HepG2 (cell line): Measurements from ENCODE around the gene PARP2.

Source experiments
- RFX5 ChIP-seq: IDR thresholded peaks from 2 replicates; pipeline ENCODE4 v1.6.1; 2011; ENCODE audit warnings: low read depth, low read length, improper control_type of control experiment
- TF ChIP-seq, protein P1 (sequence below): sonication (generic); formaldehyde crosslinking; IDR thresholded peaks from 2 replicates; pipeline ENCODE4 v1.4.0; 2020; ENCODE audit warnings: mild to moderate bottlenecking, missing genetic modification reagents
- TF ChIP-seq, protein P2 (sequence below): sonication (generic); formaldehyde crosslinking; IDR thresholded peaks from 2 replicates; pipeline ENCODE4 v1.5.0; 2020; ENCODE audit warnings: mild to moderate bottlenecking, missing genetic modification reagents, moderate library complexity
- TF ChIP-seq, protein P3 (sequence below): sonication (generic); formaldehyde crosslinking; IDR thresholded peaks from 2 replicates; pipeline ENCODE4 v1.5.1; 2020; ENCODE audit warnings: mild to moderate bottlenecking, missing genetic modification reagents, moderate library complexity

- TF ChIP-seq, protein P1, sequence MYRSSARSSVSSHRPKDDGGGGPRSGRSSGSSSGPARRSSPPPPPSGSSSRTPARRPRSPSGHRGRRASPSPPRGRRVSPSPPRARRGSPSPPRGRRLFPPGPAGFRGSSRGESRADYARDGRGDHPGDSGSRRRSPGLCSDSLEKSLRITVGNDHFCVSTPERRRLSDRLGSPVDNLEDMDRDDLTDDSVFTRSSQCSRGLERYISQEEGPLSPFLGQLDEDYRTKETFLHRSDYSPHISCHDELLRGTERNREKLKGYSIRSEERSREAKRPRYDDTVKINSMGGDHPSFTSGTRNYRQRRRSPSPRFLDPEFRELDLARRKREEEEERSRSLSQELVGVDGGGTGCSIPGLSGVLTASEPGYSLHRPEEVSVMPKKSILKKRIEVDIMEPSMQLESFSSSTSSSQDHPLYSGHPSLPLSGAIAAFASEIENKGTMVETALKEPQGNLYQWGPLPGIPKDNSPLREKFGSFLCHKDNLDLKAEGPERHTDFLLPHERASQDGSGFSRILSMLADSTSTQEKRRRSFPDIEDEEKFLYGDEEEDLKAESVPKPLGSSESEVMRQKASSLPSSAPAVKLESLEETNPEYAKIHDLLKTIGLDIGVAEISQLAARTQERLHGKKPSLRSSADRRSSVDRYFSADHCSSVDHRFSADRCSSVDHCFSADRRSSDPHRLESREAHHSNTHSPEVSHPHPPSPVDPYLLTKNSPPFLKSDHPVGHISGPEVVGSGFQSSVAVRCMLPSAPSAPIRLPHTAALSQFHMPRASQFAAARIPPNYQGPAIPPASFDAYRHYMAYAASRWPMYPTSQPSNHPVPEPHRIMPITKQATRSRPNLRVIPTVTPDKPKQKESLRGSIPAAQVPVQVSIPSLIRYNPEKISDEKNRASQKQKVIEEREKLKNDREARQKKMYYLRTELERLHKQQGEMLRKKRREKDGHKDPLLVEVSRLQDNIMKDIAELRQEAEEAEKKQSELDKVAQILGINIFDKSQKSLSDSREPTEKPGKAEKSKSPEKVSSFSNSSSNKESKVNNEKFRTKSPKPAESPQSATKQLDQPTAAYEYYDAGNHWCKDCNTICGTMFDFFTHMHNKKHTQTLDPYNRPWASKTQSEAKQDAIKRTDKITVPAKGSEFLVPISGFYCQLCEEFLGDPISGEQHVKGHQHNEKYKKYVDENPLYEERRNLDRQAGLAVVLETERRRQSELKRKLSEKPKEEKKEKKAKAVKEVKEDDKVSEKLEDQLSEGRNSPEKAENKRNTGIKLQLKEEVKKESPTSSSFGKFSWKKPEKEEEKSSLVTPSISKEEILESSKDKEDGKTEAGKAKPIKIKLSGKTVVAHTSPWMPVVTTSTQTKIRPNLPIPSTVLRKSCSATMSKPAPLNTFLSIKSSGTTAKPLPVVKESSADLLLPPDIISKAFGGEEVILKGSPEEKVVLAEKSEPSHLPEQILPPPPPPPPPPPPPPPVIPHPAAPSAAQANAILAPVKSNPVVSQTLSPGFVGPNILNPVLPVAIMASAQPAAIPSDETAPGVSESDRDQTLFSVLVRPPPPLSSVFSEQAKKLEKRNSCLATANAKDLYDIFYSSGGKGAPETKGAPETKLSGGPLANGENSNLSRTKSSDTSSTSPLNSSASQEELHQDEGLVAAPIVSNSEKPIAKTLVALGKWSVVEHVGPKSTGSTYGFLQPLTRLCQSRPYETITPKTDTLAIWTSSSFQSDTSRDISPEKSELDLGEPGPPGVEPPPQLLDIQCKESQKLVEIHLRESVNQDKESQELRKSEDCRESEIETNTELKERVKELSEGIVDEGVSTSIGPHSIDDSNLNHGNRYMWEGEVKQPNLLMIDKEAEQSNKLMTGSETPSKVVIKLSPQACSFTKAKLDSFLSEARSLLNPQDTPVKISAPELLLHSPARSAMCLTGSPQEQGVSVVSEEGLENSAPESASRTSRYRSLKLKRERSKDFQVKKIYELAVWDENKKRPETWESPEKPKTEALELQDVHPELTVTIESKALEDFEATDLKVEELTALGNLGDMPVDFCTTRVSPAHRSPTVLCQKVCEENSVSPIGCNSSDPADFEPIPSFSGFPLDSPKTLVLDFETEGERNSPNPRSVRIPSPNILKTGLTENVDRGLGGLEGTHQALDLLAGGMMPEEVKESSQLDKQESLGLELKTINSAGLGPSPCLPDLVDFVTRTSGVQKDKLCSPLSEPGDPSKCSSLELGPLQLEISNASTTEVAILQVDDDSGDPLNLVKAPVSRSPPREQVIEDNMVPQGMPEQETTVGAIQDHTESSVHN (CRISPR knock-in tag) = no peak
- TF ChIP-seq, protein P2, sequence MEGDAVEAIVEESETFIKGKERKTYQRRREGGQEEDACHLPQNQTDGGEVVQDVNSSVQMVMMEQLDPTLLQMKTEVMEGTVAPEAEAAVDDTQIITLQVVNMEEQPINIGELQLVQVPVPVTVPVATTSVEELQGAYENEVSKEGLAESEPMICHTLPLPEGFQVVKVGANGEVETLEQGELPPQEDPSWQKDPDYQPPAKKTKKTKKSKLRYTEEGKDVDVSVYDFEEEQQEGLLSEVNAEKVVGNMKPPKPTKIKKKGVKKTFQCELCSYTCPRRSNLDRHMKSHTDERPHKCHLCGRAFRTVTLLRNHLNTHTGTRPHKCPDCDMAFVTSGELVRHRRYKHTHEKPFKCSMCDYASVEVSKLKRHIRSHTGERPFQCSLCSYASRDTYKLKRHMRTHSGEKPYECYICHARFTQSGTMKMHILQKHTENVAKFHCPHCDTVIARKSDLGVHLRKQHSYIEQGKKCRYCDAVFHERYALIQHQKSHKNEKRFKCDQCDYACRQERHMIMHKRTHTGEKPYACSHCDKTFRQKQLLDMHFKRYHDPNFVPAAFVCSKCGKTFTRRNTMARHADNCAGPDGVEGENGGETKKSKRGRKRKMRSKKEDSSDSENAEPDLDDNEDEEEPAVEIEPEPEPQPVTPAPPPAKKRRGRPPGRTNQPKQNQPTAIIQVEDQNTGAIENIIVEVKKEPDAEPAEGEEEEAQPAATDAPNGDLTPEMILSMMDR (CRISPR knock-in tag) = no peak
- no peak for TF ChIP-seq RFX5
- TF ChIP-seq, protein P3, sequence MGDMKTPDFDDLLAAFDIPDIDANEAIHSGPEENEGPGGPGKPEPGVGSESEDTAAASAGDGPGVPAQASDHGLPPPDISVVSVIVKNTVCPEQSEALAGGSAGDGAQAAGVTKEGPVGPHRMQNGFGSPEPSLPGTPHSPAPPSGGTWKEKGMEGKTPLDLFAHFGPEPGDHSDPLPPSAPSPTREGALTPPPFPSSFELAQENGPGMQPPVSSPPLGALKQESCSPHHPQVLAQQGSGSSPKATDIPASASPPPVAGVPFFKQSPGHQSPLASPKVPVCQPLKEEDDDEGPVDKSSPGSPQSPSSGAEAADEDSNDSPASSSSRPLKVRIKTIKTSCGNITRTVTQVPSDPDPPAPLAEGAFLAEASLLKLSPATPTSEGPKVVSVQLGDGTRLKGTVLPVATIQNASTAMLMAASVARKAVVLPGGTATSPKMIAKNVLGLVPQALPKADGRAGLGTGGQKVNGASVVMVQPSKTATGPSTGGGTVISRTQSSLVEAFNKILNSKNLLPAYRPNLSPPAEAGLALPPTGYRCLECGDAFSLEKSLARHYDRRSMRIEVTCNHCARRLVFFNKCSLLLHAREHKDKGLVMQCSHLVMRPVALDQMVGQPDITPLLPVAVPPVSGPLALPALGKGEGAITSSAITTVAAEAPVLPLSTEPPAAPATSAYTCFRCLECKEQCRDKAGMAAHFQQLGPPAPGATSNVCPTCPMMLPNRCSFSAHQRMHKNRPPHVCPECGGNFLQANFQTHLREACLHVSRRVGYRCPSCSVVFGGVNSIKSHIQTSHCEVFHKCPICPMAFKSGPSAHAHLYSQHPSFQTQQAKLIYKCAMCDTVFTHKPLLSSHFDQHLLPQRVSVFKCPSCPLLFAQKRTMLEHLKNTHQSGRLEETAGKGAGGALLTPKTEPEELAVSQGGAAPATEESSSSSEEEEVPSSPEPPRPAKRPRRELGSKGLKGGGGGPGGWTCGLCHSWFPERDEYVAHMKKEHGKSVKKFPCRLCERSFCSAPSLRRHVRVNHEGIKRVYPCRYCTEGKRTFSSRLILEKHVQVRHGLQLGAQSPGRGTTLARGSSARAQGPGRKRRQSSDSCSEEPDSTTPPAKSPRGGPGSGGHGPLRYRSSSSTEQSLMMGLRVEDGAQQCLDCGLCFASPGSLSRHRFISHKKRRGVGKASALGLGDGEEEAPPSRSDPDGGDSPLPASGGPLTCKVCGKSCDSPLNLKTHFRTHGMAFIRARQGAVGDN (CRISPR knock-in tag) = no peak
These were observed 25.7 kb upstream of the PARP2 start for GRCh38 chr14:20317720-20318119.
